Neural progenitor cell (in vitro differentiated cells): ENCODE results near the gene TM9SF4.

Experiments
- CTCF ChIP-seq: fragments of 200-600 bp; sonication (generic); IDR thresholded peaks from 2 replicates; pipeline ENCODE4 v1.5.1; 2017; ENCODE audit warnings: antibody characterized with exemption, mild to moderate bottlenecking
- EZH2phosphoT487 ChIP-seq: fragments of 200-600 bp; sonication (generic); IDR thresholded peaks from 2 replicates; pipeline ENCODE4 v1.6.1; 2017; ENCODE audit warnings: antibody characterized with exemption

- TF ChIP-seq CTCF (no peak), EZH2phosphoT487 (no peak)
Observed at GRCh38 chr20:32070690-32071213, 38.8 kb upstream of the TM9SF4 start.
